ENCODE data around the gene PCOLCE2. TPM values are rescaled to one million over a fixed set of nuclear protein-coding genes. Genes with fewer than 3 reads are reported as not detected.

Gene PCOLCE2
- total and polyA plus RNA-seq, 4 donors, result 9.1 to 17.2 (median 13.3) TPM

- no peak overlapping the region for H3K9ac ChIP-seq (ENCODE audit: low read depth in 1 of 2, low read length in 2 of 2)
- no peak overlapping the region for H3K4me3 ChIP-seq (ENCODE audit: low read depth in 1 of 3, low read length in 3 of 3)
- H3K9me3 ChIP-seq (ENCODE audit: control insufficient read depth in 4 of 4, low read length in 3 of 4), result no peaks in the 10 kb centered on the region
- H3K4me1 ChIP-seq (ENCODE audit: control insufficient read depth in 4 of 4, insufficient read depth in 4 of 4, low read length in 3 of 4), result peaks cover 0 to 33% (median 19%) of the 10 kb centered on the region in 4 donors
- H3K36me3 ChIP-seq (ENCODE audit: control insufficient read depth in 4 of 4, insufficient read depth in 3 of 4, low read depth in 1 of 4, low read length in 3 of 4), result no peaks in the 10 kb centered on the region
- H3K27me3 ChIP-seq (ENCODE audit: control insufficient read depth in 4 of 4, insufficient read depth in 4 of 4, low read length in 3 of 4), result no peaks in the 10 kb centered on the region
- 18% methylated on average over 10 of the region's 10 CpGs for WGBS
- H3K27ac ChIP-seq (ENCODE audit: low read depth in 1 of 2, low read length in 2 of 2), result peak overlapping the region; percentile 10 to 62
- peak; percentile 41 for DNase-seq (ENCODE audit: low spot score)
- TF ChIP-seq ZBTB33 (IDR thresholded peaks at IDR 0.05) (no peak), GABPA (IDR thresholded peaks at IDR 0.05 in 1 of 2, conservative IDR thresholded peaks at IDR 0.05 in 1 of 2) (no peak), MAX (IDR thresholded peaks at IDR 0.05) (no peak), EGR1 (IDR thresholded peaks at IDR 0.05; ENCODE audit: low read depth in 2 of 2) (no peak), FOXA2 (IDR thresholded peaks at IDR 0.05) (no peak), NR2F2 (IDR thresholded peaks at IDR 0.05) (no peak), HNF4A (conservative IDR thresholded peaks at IDR 0.05) (peak; percentile 24 to 32), RAD21 (IDR thresholded peaks at IDR 0.05) (peak in 1 of 2 donors; percentile 36), REST (IDR thresholded peaks at IDR 0.05) (no peak), RXRA (IDR thresholded peaks at IDR 0.05) (peak; percentile 84 to 92), ATF3 (IDR thresholded peaks at IDR 0.05) (no peak), FOXA1 (IDR thresholded peaks at IDR 0.05) (no peak), TAF1 (conservative IDR thresholded peaks at IDR 0.05) (no peak), SP1 (IDR thresholded peaks at IDR 0.05) (peak; percentile 42), HNF4G (IDR thresholded peaks at IDR 0.05) (no peak), JUND (IDR thresholded peaks at IDR 0.05) (no peak), YY1 (IDR thresholded peaks at IDR 0.05) (no peak)
- TF ChIP-seq, protein P1, sequence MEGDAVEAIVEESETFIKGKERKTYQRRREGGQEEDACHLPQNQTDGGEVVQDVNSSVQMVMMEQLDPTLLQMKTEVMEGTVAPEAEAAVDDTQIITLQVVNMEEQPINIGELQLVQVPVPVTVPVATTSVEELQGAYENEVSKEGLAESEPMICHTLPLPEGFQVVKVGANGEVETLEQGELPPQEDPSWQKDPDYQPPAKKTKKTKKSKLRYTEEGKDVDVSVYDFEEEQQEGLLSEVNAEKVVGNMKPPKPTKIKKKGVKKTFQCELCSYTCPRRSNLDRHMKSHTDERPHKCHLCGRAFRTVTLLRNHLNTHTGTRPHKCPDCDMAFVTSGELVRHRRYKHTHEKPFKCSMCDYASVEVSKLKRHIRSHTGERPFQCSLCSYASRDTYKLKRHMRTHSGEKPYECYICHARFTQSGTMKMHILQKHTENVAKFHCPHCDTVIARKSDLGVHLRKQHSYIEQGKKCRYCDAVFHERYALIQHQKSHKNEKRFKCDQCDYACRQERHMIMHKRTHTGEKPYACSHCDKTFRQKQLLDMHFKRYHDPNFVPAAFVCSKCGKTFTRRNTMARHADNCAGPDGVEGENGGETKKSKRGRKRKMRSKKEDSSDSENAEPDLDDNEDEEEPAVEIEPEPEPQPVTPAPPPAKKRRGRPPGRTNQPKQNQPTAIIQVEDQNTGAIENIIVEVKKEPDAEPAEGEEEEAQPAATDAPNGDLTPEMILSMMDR (IDR thresholded peaks at IDR 0.05; ENCODE audit: low read depth, low read length, missing input control), result no peak
These were observed 35.4 kb downstream of the PCOLCE2 start for GRCh38 chr3:142853270-142854168.
